GM23338 (cell line): Measurements from ENCODE around the gene AMPD3. TPM values are rescaled to one million over a fixed set of nuclear protein-coding genes. Genes with fewer than 3 reads are reported as not detected.

ENCODE experiments used
- ATAC-seq: fragments of 200-7000 bp; cut with Tn5 transposase; 3 replicates; pipeline ENCODE4 v1.9.1; 2020
- DNase-seq: peaks from one replicate; pipeline ENCODE4 v3.0.0-alpha.2; 2015; ENCODE audit warnings: low spot score
- H2AFZ ChIP-seq: fragments of 200-600 bp; sonication (generic); 2 replicates; pipeline ENCODE4 v1.8.0; 2016; ENCODE audit warnings: antibody characterized with exemption, mild to moderate bottlenecking, moderate library complexity
- H3F3A ChIP-seq: fragments of 200-600 bp; sonication (generic); replicated peaks from 2 replicates; pipeline ENCODE4 v1.8.0; 2017; ENCODE audit warnings: antibody characterized with exemption, mixed run types, low read depth
- H3K27ac ChIP-seq: fragments of 200-600 bp; sonication (generic); 2 replicates; pipeline ENCODE4 v1.6.1; 2016; ENCODE audit warnings: low read depth
- H3K27me3 ChIP-seq: fragments of 200-600 bp; sonication (generic); 2 replicates; pipeline ENCODE4 v1.8.0; 2016; ENCODE audit warnings: mild to moderate bottlenecking, mixed run types, moderate library complexity; ENCODE audit not compliant: insufficient read depth
- H3K36me3 ChIP-seq: fragments of 200-600 bp; sonication (generic); 2 replicates; pipeline ENCODE4 v1.8.0; 2016; ENCODE audit warnings: mild to moderate bottlenecking; ENCODE audit not compliant: insufficient read depth
- H3K4me1 ChIP-seq: fragments of 200-600 bp; sonication (generic); 2 replicates; pipeline ENCODE4 v1.8.0; 2016; ENCODE audit warnings: mild to moderate bottlenecking, moderate library complexity; ENCODE audit not compliant: insufficient read depth
- H3K4me2 ChIP-seq: fragments of 200-600 bp; sonication (generic); 2 replicates; pipeline ENCODE4 v1.7.1; 2017; ENCODE audit warnings: mixed run types
- H3K4me3 ChIP-seq: fragments of 200-600 bp; sonication (generic); 2 replicates; pipeline ENCODE4 v1.6.1; 2016; ENCODE audit warnings: mixed run types
- H3K79me2 ChIP-seq: fragments of 200-600 bp; sonication (generic); replicated peaks from 2 replicates; pipeline ENCODE4 v1.8.0; 2017; ENCODE audit warnings: mild to moderate bottlenecking; ENCODE audit not compliant: insufficient read depth
- H3K9me2 ChIP-seq: fragments of 200-600 bp; sonication (generic); 2 replicates; pipeline ENCODE4 v1.8.0; 2017; ENCODE audit not compliant: insufficient read depth
- H4K20me1 ChIP-seq: fragments of 200-600 bp; sonication (generic); replicated peaks from 2 replicates; pipeline ENCODE4 v1.8.0; 2017; ENCODE audit warnings: mild to moderate bottlenecking; ENCODE audit not compliant: insufficient read depth
- H3K27ac Mint-ChIP-seq: 2 replicates; pipeline ENCODE4 v1.8.0; 2020; ENCODE audit warnings: inconsistent platforms, mild to moderate bottlenecking, moderate library complexity, mixed read lengths
- H3K27me3 Mint-ChIP-seq: 3 replicates; pipeline ENCODE4 v1.8.0; 2022; ENCODE audit warnings: low read depth, mild to moderate bottlenecking, moderate library complexity, mixed read lengths, inconsistent platforms; ENCODE audit not compliant: insufficient read depth, poor library complexity
- H3K36me3 Mint-ChIP-seq: 3 replicates; pipeline ENCODE4 v1.8.0; 2021; ENCODE audit warnings: low read depth, mild to moderate bottlenecking, inconsistent platforms, moderate library complexity, mixed read lengths
- H3K4me1 Mint-ChIP-seq: 3 replicates; pipeline ENCODE4 v1.8.0; 2020; ENCODE audit warnings: mild to moderate bottlenecking, inconsistent platforms, mixed read lengths
- H3K4me3 Mint-ChIP-seq: 3 replicates; pipeline ENCODE4 v1.8.0; 2021; ENCODE audit warnings: moderate library complexity, mild to moderate bottlenecking, inconsistent platforms, mixed read lengths
- H3K9me3 Mint-ChIP-seq: 3 replicates; pipeline ENCODE4 v1.8.0; 2020; ENCODE audit warnings: moderate library complexity, mild to moderate bottlenecking, inconsistent platforms, mixed read lengths
- CTCF ChIP-seq, 2 experiments: fragments of 200-600 bp in 1 of 2; sonication (generic) in 1 of 2; conservative IDR thresholded peaks; 2 replicates each; pipeline versions ENCODE4 v1.5.1 to v1.6.1; 2016 to 2017; ENCODE audit warnings: antibody characterized with exemption in 2 of 2, low read depth in 2 of 2, mild to moderate bottlenecking in 2 of 2, moderate library complexity in 1 of 2
- ZNF462 ChIP-seq: fragments of 250-450 bp; sonication (Bioruptor Pico); IDR thresholded peaks from 2 replicates; pipeline ENCODE4 v1.5.0; 2020; ENCODE audit warnings: mild to moderate bottlenecking, moderate library complexity
- polyA plus RNA-seq: library from polyadenylated mRNA; unstranded; fragments of >200 nt; fragmentation: Nextera tagmentation; extraction: Ambion mirVana; gene quantifications from 2 replicates; pipeline ENCODE4 v1.2.1, GENCODE V29; 2016
- total RNA-seq: library from RNA; depleted of rRNA; stranded (reverse); fragments of >200 nt; shearing (Covaris generic); gene quantifications from 2 replicates; pipeline ENCODE4 v1.2.3, GENCODE V29; 2014

AMPD3 gene
- total and polyA plus RNA-seq, 2 experiments from 2014 or later = 1.6 to 2.1 TPM

GRCh38 chr11:10461276-10461790 is 6.3 kb downstream of the AMPD3 start:
- Histone ChIP-seq H3K4me3 (no peak overlapping the region), H3K27ac (no peak overlapping the region), H3F3A (no peaks in the 10 kb centered on the region), H2AFZ (no peak overlapping the region), H4K20me1 (no peaks in the 10 kb centered on the region), H3K4me2 (no peak overlapping the region), H3K9me2 (no peaks in the 10 kb centered on the region), H3K36me3 (no peaks in the 10 kb centered on the region), H3K4me1 (peaks cover 11% of the 10 kb centered on the region), H3K27me3 (no peaks in the 10 kb centered on the region), H3K79me2 (no peaks in the 10 kb centered on the region)
- no peak for DNase-seq
- no peak overlapping the region for H3K4me3 Mint-ChIP-seq
- H3K4me1 Mint-ChIP-seq = peaks cover 19% of the 10 kb centered on the region
- TF ChIP-seq ZNF462 = no peak
- H3K36me3 Mint-ChIP-seq = peaks cover 4% of the 10 kb centered on the region; the same call in 2 of the 3 replicates
- H3K27me3 Mint-ChIP-seq = peaks cover 3% of the 10 kb centered on the region
- H3K27ac Mint-ChIP-seq = no peak overlapping the region
- no peak for ATAC-seq
- H3K9me3 Mint-ChIP-seq = no peaks in the 10 kb centered on the region; the same call in 2 of the 3 replicates

- DNase-seq = no peak
- peaks cover 8% of the 10 kb centered on the region for H3K36me3 Mint-ChIP-seq
- Histone ChIP-seq H2AFZ (no peak overlapping the region), H3K4me3 (no peak overlapping the region), H3K4me2 (no peak overlapping the region), H3K4me1 (peaks cover 7% of the 10 kb centered on the region; the same call in 1 of the 2 replicates), H3K9me2 (no peaks in the 10 kb centered on the region), H3F3A (no peaks in the 10 kb centered on the region), H3K36me3 (no peaks in the 10 kb centered on the region), H4K20me1 (no peaks in the 10 kb centered on the region), H3K27me3 (no peaks in the 10 kb centered on the region), H3K79me2 (no peaks in the 10 kb centered on the region), H3K27ac (no peak overlapping the region)
- H3K27ac Mint-ChIP-seq = no peak overlapping the region
- peaks cover 3% of the 10 kb centered on the region for H3K27me3 Mint-ChIP-seq
- no peak for ATAC-seq
- peaks cover 16% of the 10 kb centered on the region for H3K4me1 Mint-ChIP-seq
- peaks cover 4% of the 10 kb centered on the region; the same call in 1 of the 3 replicates for H3K9me3 Mint-ChIP-seq
- no peak overlapping the region for H3K4me3 Mint-ChIP-seq
- TF ChIP-seq CTCF (conservative IDR thresholded peaks at IDR 0.05; ENCODE audit: low read depth in 2 of 2) = no peak
- no peak for TF ChIP-seq ZNF462
Measured at GRCh38 chr11:10462746-10463300, 7.8 kb downstream of the AMPD3 start.
